ENCODE results near the gene GDPD3. TPM values are rescaled to one million over a fixed set of nuclear protein-coding genes. Genes with fewer than 3 reads are reported as not detected.

The GDPD3 gene
- total and polyA plus RNA-seq, 10 of the 15 experiments (the other 5 are each of a cell fraction or from before 2014, with no cell fraction given), result 0.29 to 3.3 (median 0.97) TPM

DNA sequence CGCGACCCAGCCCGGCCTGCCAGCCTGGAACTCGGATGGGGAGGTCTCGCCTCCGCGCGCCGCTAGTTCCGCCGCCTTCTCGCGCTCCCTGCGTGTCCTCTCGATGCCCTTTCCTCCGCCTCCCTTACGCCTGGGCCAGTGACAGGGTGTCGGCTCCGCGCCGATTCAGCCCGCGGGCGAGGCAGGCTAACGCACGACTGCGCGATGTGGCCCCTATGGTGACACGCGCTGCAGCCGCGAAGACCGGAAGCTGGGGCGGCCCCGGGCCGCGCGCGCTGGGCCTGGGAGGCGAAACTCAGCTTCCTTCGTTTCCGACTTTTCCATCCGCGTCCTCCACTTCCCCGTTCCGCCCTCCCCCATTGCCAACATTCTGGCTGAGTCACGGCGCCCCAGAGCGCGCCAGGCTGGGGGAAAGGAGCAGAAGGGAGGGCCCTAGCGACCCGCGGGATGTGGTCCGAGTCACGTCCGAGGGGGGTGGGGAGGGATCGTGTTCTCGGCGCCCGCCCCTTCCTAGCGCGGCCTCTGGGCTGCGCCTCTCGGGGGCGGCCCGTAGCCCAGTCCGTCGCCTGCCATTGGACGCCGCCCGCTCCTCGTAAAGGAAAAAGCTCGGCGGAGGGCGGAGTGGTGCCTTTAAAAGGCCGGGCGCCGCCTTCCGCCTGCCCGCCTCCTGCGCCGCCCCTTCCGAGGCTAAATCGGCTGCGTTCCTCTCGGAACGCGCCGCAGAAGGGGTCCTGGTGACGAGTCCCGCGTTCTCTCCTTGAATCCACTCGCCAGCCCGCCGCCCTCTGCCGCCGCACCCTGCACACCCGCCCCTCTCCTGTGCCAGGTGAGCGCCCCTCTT lies 48.0 kb downstream of the GDPD3 start, which contains the start of gene ALDOA (continued):
- TF ChIP-seq, protein P1, sequence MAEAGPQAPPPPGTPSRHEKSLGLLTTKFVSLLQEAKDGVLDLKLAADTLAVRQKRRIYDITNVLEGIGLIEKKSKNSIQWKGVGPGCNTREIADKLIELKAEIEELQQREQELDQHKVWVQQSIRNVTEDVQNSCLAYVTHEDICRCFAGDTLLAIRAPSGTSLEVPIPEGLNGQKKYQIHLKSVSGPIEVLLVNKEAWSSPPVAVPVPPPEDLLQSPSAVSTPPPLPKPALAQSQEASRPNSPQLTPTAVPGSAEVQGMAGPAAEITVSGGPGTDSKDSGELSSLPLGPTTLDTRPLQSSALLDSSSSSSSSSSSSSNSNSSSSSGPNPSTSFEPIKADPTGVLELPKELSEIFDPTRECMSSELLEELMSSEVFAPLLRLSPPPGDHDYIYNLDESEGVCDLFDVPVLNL (IDR thresholded peaks at IDR 0.05; ENCODE audit: low read depth, low read length), result peak; percentile 35
- TF ChIP-seq GATAD2B (conservative IDR thresholded peaks at IDR 0.05; ENCODE audit: low read depth) (peak; percentile 94), CBX5 (IDR thresholded peaks at IDR 0.05; ENCODE audit: low read depth) (no peak), POLR2AphosphoS5 (IDR thresholded peaks at IDR 0.05; ENCODE audit: low read length) (peak; percentile 95), ZNF274 (IDR thresholded peaks at IDR 0.05; ENCODE audit: insufficient read depth, insufficient read length) (no peak), HDGF (IDR thresholded peaks at IDR 0.05) (peak; percentile 95), ZNF217 (IDR thresholded peaks at IDR 0.05) (no peak), ESRRA (IDR thresholded peaks at IDR 0.05; ENCODE audit: low read length) (no peak), TCF7 (IDR thresholded peaks at IDR 0.05; ENCODE audit: borderline replicate concordance) (no peak), FOXM1 (IDR thresholded peaks at IDR 0.05; ENCODE audit: low read depth, low read length) (no peak), NFYA (IDR thresholded peaks at IDR 0.05; ENCODE audit: borderline replicate concordance, low read depth, low read length) (no peak), ASH2L (IDR thresholded peaks at IDR 0.05; ENCODE audit: borderline replicate concordance, low read depth) (no peak), SMAD5 (IDR thresholded peaks at IDR 0.05; ENCODE audit: low read depth) (no peak; the same call in 1 of the 2 replicates), SREBF1 (IDR thresholded peaks at IDR 0.05; ENCODE audit: low read length) (no peak), MXI1 (IDR thresholded peaks at IDR 0.05; ENCODE audit: low read depth, low read length) (peak; percentile 85; the same call in 1 of the 2 replicates), HDAC6 (IDR thresholded peaks at IDR 0.05; ENCODE audit: unreplicated experiment) (peak; percentile 51), WRNIP1 (IDR thresholded peaks at IDR 0.05; ENCODE audit: borderline replicate concordance, low read depth, low read length) (no peak), CREB1 (IDR thresholded peaks at IDR 0.05; ENCODE audit: low read depth) (peak; percentile 67)
- TF ChIP-seq, protein P2, sequence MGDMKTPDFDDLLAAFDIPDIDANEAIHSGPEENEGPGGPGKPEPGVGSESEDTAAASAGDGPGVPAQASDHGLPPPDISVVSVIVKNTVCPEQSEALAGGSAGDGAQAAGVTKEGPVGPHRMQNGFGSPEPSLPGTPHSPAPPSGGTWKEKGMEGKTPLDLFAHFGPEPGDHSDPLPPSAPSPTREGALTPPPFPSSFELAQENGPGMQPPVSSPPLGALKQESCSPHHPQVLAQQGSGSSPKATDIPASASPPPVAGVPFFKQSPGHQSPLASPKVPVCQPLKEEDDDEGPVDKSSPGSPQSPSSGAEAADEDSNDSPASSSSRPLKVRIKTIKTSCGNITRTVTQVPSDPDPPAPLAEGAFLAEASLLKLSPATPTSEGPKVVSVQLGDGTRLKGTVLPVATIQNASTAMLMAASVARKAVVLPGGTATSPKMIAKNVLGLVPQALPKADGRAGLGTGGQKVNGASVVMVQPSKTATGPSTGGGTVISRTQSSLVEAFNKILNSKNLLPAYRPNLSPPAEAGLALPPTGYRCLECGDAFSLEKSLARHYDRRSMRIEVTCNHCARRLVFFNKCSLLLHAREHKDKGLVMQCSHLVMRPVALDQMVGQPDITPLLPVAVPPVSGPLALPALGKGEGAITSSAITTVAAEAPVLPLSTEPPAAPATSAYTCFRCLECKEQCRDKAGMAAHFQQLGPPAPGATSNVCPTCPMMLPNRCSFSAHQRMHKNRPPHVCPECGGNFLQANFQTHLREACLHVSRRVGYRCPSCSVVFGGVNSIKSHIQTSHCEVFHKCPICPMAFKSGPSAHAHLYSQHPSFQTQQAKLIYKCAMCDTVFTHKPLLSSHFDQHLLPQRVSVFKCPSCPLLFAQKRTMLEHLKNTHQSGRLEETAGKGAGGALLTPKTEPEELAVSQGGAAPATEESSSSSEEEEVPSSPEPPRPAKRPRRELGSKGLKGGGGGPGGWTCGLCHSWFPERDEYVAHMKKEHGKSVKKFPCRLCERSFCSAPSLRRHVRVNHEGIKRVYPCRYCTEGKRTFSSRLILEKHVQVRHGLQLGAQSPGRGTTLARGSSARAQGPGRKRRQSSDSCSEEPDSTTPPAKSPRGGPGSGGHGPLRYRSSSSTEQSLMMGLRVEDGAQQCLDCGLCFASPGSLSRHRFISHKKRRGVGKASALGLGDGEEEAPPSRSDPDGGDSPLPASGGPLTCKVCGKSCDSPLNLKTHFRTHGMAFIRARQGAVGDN (IDR thresholded peaks at IDR 0.05), result peak; percentile 97
- TF ChIP-seq, protein P3, sequence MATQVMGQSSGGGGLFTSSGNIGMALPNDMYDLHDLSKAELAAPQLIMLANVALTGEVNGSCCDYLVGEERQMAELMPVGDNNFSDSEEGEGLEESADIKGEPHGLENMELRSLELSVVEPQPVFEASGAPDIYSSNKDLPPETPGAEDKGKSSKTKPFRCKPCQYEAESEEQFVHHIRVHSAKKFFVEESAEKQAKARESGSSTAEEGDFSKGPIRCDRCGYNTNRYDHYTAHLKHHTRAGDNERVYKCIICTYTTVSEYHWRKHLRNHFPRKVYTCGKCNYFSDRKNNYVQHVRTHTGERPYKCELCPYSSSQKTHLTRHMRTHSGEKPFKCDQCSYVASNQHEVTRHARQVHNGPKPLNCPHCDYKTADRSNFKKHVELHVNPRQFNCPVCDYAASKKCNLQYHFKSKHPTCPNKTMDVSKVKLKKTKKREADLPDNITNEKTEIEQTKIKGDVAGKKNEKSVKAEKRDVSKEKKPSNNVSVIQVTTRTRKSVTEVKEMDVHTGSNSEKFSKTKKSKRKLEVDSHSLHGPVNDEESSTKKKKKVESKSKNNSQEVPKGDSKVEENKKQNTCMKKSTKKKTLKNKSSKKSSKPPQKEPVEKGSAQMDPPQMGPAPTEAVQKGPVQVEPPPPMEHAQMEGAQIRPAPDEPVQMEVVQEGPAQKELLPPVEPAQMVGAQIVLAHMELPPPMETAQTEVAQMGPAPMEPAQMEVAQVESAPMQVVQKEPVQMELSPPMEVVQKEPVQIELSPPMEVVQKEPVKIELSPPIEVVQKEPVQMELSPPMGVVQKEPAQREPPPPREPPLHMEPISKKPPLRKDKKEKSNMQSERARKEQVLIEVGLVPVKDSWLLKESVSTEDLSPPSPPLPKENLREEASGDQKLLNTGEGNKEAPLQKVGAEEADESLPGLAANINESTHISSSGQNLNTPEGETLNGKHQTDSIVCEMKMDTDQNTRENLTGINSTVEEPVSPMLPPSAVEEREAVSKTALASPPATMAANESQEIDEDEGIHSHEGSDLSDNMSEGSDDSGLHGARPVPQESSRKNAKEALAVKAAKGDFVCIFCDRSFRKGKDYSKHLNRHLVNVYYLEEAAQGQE (IDR thresholded peaks at IDR 0.05; ENCODE audit: low read depth, low read length), result no peak
- TF ChIP-seq, protein P4, sequence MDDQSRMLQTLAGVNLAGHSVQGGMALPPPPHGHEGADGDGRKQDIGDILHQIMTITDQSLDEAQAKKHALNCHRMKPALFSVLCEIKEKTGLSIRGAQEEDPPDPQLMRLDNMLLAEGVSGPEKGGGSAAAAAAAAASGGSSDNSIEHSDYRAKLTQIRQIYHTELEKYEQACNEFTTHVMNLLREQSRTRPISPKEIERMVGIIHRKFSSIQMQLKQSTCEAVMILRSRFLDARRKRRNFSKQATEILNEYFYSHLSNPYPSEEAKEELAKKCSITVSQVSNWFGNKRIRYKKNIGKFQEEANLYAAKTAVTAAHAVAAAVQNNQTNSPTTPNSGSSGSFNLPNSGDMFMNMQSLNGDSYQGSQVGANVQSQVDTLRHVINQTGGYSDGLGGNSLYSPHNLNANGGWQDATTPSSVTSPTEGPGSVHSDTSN (IDR thresholded peaks at IDR 0.05; ENCODE audit: insufficient replicate concordance, low read depth, low read length), result peak; percentile 5
